ENCODE data around the gene CPLX4. TPM values are rescaled to one million over a fixed set of nuclear protein-coding genes. Genes with fewer than 3 reads are reported as not detected.

The CPLX4 gene
- total and polyA plus RNA-seq, 2 of the 8 experiments (the other 6 are each of a cell fraction or from before 2014, with no cell fraction given), result not detected

- TF ChIP-seq CHD7 (IDR thresholded peaks at IDR 0.05; ENCODE audit: insufficient replicate concordance, low read length) (no peak), POLR2A (IDR thresholded peaks at IDR 0.05; ENCODE audit: control extremely low read depth in 1 of 2, low read depth in 2 of 2, low read length in 2 of 2) (no peak)
These were observed 48.8 kb downstream of the CPLX4 start (continued) for GRCh38 chr18:59269563-59270119.

Data from H1 (cell line).